GM11168 (cell line): ENCODE data around the gene GPR148.

Source experiments
- in situ Hi-C: fragments of 300-500 bp; cut with MboI; formaldehyde crosslinking; loops from one replicate; pipeline ENCODE4 v1.12.0; 2022; ENCODE audit warnings: low sequenced_read_pairs; ENCODE audit not compliant: unreplicated experiment

GPR148 gene

DNA sequence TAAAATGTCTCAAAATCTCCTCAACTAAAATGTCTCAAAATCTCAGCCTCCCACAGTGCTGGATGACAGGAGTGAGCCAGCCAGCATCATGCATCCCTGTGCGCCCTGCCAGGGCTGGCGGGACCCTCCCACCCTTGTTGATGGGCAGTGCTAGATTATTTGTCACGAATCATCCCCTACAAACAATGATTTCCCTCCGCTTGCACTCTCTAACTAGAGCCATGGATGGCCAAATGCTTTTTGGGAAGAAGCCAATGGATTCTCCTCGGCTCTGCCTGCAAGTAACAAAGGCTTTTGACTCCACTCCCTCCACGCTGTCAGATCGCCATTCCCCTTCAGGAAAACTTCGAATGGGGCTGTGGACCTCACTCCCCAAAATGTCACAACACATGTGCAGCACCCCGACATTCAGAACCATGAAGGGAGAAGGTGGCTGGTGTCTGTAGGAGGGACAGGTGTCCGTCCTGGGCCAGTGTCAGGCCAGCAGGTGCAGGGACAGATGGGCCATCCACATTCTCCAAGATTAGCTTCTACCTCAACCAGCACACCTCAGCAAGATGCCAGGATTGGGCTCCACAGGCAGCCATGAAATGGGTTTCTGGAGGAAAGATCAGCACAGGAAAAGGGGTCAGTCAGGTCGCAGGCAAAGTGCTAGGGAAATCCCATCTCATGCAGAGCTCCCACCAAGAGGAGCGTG, 38.0 kb downstream of the GPR148 start:
- in situ Hi-C loops: no loop called here

GRCh38 chr2:130767408-130767775, 38.5 kb downstream of the GPR148 start:
- in situ Hi-C loops: no loop called here

DNA sequence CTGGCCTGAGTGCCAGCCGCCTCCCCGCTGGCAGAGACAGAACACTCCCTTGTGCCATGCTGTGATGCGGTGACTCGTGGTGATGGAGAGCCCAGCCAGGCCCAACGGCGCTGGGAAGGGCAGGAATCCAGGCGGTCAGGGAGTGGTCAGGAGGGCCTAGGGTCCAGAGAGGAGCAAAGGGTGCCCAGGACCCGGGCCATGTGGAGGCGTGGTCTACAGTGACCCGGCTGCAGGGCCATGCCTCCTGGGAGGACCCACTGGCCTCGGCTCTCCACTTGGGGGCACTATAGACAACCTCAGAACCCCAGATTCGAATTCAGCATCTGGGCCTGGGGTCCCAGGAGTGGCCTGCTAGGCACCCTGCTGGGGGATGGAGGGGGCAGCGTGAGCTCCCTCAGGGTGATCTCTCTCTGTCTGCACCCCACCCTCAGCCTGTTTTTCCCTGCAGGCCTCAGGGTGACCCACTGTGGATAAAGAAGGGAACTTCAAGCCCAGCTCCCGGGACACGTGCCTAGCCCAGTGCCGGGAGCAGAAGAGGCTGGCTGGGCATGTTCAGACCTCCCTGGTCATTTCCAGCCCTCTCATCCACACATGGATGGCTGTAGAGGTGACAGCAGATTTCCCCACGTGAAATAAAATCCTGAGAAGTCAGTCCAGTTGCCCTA, 39.5 kb downstream of the GPR148 start:
- in situ Hi-C loops: no loop called here

DNA sequence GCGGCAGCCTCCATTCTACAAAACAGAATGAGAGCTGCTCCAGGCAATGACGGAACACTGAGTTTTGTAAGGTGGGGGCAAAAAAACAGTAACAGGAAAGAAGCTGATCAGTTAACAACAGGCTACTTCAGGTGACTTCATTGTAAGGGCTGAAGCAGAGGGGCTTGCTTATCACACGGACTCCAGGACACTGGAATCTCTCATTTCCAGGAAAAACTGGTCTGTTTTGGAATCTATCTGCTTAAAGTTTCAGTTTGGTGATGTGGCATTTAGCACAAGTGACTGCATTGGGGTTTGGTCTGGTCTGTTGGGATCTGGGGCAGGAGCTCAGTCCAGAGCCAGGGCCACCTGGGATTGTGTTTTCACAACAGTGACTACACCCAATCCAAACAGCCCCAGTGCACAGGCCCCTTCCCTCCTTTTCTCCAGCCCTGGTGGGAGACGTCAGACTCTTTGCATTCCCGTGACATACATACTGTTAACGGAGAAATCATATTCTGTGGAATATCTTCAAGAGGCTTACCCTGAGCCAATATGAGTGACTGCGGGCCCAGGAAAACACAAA, 40.6 kb downstream of the GPR148 start:
- in situ Hi-C loops: no loop called here

GRCh38 chr2:130776550-130776949, 47.7 kb downstream of the GPR148 start:
- in situ Hi-C loops: no loop called here

GRCh38 chr2:130778781-130779180, 49.9 kb downstream of the GPR148 start:
- in situ Hi-C loops: no loop called here
